ENCODE data around the gene HTR4.
"Not testable (repeated sequence)": the region's sequence is repeated elsewhere in the genome, so short reads cannot be mapped to it uniquely, and the experiment has no call there.

The HTR4 gene

GRCh38 chr5:148540647-148541046 is 113.7 kb downstream of the HTR4 start:
- in situ Hi-C loops (cut with HindIII; ENCODE audit: low sequenced_read_pairs): no loop called here

GRCh38 chr5:148539851-148540250 is 114.5 kb downstream of the HTR4 start:
- in situ Hi-C loops (cut with HindIII; ENCODE audit: low sequenced_read_pairs): no loop called here

DNA sequence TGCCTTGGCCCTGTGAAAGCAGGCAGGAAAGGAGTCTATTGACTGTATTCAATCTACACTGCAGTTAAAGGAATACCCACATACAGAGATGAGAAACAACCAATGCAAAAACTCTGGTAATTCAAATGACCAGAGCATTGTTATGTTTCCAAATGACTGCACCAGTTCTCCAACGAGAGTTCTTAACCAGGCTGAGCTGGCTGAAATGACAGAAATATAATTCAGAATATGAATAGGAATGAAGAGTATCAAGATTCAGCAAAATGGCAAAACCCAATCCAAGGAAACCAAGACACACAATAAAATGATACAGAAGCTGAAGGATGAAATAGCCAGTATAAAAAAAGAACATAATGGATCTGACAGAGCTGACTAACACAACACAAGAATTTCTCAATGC is 119.1 kb downstream of the HTR4 start:
- in situ Hi-C loops (cut with HindIII; ENCODE audit: low sequenced_read_pairs): no loop called here

DNA sequence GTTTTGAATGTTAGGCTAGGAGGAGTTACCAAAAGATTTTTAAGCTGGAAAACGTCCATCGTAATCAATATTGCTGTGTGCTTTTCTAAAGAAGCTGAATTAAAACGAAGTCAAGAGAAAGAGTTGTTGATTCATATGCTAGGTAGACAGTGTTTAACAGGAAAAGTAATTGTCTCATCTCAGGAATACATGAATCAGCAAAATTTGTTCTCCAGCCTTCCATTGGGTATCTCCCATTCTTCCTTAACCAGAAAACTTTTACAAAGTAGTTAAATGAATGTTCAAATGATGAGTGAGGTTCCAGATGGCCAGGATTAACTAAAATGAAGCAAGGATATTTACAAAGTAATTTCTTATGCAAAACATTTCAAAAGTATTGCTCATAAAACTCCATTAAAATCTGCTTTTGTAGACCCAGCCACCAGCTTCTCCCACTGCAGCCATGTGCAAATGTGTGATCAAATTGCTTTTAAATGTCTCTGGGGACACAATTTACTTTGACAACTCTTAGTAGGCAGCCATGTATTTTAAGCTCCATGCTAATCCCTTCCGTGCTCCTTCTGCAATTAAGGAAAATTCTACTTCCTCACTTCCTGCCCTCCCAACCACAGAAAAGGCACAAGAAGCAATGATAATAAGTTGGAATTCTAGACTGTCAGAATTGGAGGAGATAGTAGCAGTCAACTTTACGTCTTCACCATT is 121.2 kb downstream of the HTR4 start:
- in situ Hi-C loops (cut with HindIII; ENCODE audit: low sequenced_read_pairs): no loop called here

DNA sequence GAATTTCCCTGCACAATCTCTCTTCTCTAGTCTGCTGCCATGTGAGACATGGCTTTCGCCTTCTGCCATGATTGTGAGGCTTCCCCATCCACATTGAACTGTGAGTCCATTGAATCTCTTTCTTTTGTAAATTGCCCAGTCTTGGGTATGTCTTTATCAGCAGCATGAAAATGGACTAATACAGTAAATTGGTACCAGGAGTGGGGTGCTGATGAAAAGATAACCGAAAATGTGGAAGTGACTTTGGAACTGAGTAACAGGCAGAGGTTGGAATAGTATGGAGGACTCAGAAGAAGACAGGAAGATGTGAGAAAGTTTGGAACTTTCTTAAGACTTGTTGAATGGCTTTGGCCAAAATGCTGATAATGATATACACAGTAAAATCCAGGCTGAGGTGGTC is 124.9 kb downstream of the HTR4 start:
- in situ Hi-C loops (cut with HindIII; ENCODE audit: low sequenced_read_pairs): not testable (repeated sequence)

- in situ Hi-C loops (cut with HindIII; ENCODE audit: low sequenced_read_pairs): no loop called here
Observed at GRCh38 chr5:148524721-148525120, 129.6 kb downstream of the HTR4 start.

GRCh38 chr5:148523139-148523538 is 131.2 kb downstream of the HTR4 start:
- in situ Hi-C loops (cut with HindIII; ENCODE audit: low sequenced_read_pairs): no loop called here

GRCh38 chr5:148515460-148515859 is 138.9 kb downstream of the HTR4 start:
- in situ Hi-C loops (cut with HindIII; ENCODE audit: low sequenced_read_pairs): no loop called here

DNA sequence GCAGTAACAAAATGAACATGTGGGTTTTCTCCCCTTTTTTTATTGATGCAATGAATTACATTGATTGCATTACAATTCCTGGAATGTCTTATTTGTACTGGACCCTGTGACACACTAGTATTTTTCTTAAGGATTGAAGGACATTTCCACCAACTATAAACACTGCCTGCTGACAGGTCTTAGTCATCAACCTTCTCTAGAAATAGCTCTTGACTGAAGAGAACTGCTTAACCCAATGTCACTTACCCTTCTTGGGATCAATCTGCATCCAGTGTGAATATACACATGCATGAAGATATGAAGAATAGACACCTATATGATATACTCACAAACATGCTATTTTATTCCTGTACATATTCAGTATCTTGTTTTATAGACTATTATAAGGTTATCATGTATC is 140.0 kb downstream of the HTR4 start:
- in situ Hi-C loops (cut with HindIII; ENCODE audit: low sequenced_read_pairs): no loop called here

DNA sequence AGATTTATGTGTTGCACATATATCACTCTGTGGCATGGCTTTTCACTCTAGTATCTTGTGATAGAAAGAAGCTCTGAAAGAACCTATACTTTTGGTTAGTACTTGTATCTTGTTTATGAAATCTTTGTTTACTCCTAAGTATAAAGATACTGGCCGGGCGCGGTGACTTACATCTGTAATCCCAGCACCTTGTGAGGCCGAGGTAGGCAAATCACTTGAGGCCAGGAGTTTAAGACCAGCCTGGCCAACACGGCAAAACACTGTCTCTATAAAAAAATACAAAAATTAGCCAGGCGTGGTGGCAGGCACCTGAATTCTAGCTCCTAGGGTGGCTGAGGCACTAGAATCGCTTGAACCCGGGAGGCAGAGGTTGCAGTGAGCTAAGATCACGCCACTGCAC is 141.8 kb downstream of the HTR4 start:
- in situ Hi-C loops (cut with HindIII; ENCODE audit: low sequenced_read_pairs): no loop called here

- in situ Hi-C loops (cut with HindIII; ENCODE audit: low sequenced_read_pairs): no loop called here
Observed at GRCh38 chr5:148511810-148512347, 142.4 kb downstream of the HTR4 start.

- in situ Hi-C loops (cut with HindIII; ENCODE audit: low sequenced_read_pairs): no loop called here
Observed at GRCh38 chr5:148509893-148510292, 144.4 kb downstream of the HTR4 start.

DNA sequence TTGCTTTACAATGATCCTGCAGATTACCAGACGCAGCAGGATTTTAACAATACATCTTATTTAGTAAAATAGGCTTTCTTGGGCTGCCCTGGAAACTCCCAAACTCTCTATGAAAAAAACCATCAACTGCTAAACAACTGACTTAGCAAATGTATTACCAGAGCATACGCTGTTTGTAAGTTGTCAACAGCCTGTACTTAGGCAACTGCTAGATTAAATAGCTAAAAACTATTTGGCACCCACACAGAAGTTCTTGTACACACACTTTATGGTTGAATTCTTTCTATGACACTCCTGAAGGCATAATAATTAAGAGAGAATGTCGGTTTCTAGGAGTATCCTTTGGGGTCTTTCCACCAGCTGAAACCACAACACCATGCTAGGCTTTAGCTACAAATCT is 146.7 kb downstream of the HTR4 start:
- in situ Hi-C loops (cut with HindIII; ENCODE audit: low sequenced_read_pairs): no loop called here

- in situ Hi-C loops (cut with HindIII; ENCODE audit: low sequenced_read_pairs): no loop called here
Observed at GRCh38 chr5:148499452-148499851, 154.9 kb downstream of the HTR4 start.

DNA sequence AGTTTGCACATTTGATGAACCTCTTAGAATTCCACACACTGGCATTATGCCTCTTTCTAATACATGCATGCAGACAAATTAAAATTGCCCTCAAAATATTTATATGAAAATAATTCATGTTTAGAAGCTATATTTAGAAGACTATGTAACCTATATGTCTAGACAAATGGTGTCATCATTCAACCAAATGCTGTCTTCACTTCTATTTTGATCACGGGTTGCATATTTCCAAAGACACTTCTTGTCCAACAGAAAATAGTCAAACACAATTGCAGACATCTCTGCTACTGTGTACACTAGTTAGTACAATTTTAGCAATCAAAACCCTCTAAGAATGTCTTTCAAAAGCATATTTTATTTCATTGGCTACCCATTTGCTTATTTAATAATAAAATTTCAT is 156.6 kb downstream of the HTR4 start:
- in situ Hi-C loops (cut with HindIII; ENCODE audit: low sequenced_read_pairs): no loop called here

DNA sequence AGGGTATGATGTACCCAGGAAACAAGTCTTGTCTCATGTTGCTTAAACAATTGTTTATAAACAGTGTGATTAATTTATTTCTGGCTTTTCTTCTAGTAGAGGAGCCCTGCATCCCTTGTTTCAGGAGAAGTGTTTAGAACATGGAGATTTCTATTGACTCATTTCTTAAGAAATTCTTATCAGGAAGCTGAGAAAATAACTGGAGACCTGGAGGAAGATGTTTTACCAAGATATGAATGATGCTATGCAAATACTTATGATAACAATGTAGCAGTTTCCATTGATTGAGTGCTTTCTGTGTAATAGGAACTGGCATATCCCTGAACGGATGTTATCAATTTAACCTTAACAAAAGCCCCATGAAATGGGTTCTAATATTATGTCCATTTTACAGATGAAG is 162.0 kb downstream of the HTR4 start:
- in situ Hi-C loops (cut with HindIII; ENCODE audit: low sequenced_read_pairs): no loop called here

DNA sequence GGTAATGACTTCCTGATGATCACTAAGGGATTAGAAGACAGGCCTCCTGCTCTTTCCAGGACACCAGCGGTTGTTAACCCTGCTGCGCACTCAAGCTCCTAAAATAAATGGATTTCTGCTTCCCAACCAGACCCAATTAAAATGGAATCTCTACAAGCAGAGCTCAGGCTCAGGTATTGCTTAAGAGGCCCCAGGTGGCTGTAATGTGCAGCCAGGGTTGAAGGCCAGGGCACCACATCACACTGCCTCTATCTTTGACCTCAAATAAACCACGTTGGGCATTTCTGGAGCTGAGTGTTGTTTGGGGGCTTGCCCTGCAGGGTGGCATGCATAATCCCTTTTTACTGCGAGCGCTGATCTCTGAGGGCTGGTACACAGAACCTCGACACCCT is 162.5 kb downstream of the HTR4 start:
- in situ Hi-C loops (cut with HindIII; ENCODE audit: low sequenced_read_pairs): no loop called here

GRCh38 chr5:148491015-148491792 is 163.1 kb downstream of the HTR4 start:
- in situ Hi-C loops (cut with HindIII; ENCODE audit: low sequenced_read_pairs): no loop called here

GRCh38 chr5:148488757-148489156 is 165.6 kb downstream of the HTR4 start:
- in situ Hi-C loops (cut with HindIII; ENCODE audit: low sequenced_read_pairs): no loop called here

GRCh38 chr5:148486456-148486855 is 167.9 kb downstream of the HTR4 start:
- in situ Hi-C loops (cut with HindIII; ENCODE audit: low sequenced_read_pairs): no loop called here

DNA sequence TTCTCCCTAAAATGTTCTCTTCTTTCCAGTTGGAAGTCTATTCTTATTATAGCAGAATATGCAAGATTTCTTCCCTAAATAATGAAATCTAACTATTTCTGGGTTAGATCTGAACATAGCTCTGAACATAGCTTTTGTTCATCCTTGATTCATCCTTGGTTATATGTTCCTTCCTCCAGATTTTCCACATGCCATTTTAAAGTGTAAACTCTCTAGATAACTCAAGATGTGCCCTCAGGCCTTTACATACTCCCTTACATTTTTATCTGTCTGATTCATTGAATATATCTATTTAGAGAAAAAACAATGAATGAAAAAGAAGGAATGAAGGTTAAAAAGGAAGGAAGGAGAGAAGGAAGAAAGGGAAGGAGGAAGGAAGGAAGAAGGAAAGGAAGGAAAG is 169.7 kb downstream of the HTR4 start:
- in situ Hi-C loops (cut with HindIII; ENCODE audit: low sequenced_read_pairs): no loop called here

DNA sequence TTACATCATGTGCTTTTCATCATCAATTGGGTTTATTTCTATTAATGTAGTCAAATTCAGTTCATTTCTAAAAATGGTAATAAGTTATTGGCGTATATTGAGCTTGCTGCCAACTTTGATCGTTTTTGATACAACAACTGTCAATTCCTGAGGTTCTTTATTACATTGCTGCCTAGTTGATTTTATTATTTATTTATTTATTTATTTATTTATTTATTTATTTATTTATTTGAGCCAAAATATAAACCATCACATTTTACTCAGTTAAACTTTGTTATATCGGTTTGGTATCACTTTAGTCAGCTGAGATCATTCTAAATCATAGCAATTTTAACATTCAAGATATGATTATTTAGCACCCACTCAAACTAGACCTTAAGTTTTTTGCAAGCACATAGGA is 170.6 kb downstream of the HTR4 start:
- in situ Hi-C loops (cut with HindIII; ENCODE audit: low sequenced_read_pairs): no loop called here

Data from DLD1 (cell line).